MM.1S (cell line): ENCODE data around the gene UBL4A.

Source experiments
- DNase-seq: peaks from one replicate; pipeline ENCODE4 v3.0.0-alpha.2; 2015
- H2AFZ ChIP-seq: fragments of 300-600 bp; sonication (generic); 2 replicates; pipeline ENCODE4 v1.6.0; 2016; ENCODE audit warnings: antibody characterized with exemption, low read length
- H3F3A ChIP-seq: fragments of 300-600 bp; sonication (generic); 2 replicates; pipeline ENCODE4 v1.6.1; 2016; ENCODE audit warnings: mild to moderate bottlenecking, antibody characterized with exemption, low read length, moderate library complexity, mixed read lengths; ENCODE audit not compliant: insufficient read depth
- H3K27ac ChIP-seq: fragments of 300-600 bp; sonication (generic); 2 replicates; pipeline ENCODE4 v1.5.1; 2016; ENCODE audit warnings: mild to moderate bottlenecking, low read length
- H3K27me3 ChIP-seq: fragments of 300-600 bp; sonication (generic); replicated peaks from 2 replicates; pipeline ENCODE4 v1.6.0; 2016; ENCODE audit warnings: low read length; ENCODE audit not compliant: insufficient read depth
- H3K36me3 ChIP-seq: fragments of 300-600 bp; sonication (generic); replicated peaks from 2 replicates; pipeline ENCODE4 v1.6.1; 2016; ENCODE audit warnings: mild to moderate bottlenecking, low read length, mixed read lengths; ENCODE audit not compliant: insufficient read depth
- H3K4me1 ChIP-seq: fragments of 300-600 bp; sonication (generic); 2 replicates; pipeline ENCODE4 v1.6.1; 2016; ENCODE audit warnings: low read length, mixed read lengths
- H3K4me2 ChIP-seq: fragments of 300-600 bp; sonication (generic); 2 replicates; pipeline ENCODE4 v1.6.0; 2016; ENCODE audit warnings: low read depth, low read length
- H3K4me3 ChIP-seq: fragments of 300-600 bp; sonication (generic); 2 replicates; pipeline ENCODE4 v1.5.1; 2016; ENCODE audit warnings: low read length, mixed read lengths
- H3K79me2 ChIP-seq: fragments of 300-600 bp; sonication (generic); 2 replicates; pipeline ENCODE4 v1.6.1; 2016; ENCODE audit warnings: mixed run types, low read length, mixed read lengths
- H3K9ac ChIP-seq: fragments of 300-600 bp; sonication (generic); 2 replicates; pipeline ENCODE4 v1.6.1; 2016; ENCODE audit warnings: low read length, mixed read lengths
- H3K9me2 ChIP-seq: fragments of 300-600 bp; sonication (generic); replicated peaks from 2 replicates; pipeline ENCODE4 v1.6.1; 2016; ENCODE audit warnings: mild to moderate bottlenecking, low read length, mixed read lengths; ENCODE audit not compliant: insufficient read depth
- H3K9me3 ChIP-seq: fragments of 300-600 bp; sonication (generic); replicated peaks from 2 replicates; pipeline ENCODE4 v1.6.1; 2016; ENCODE audit warnings: mild to moderate bottlenecking, low read length, mixed read lengths; ENCODE audit not compliant: insufficient read depth
- H4K20me1 ChIP-seq: fragments of 300-600 bp; sonication (generic); 2 replicates; pipeline ENCODE4 v1.6.1; 2016; ENCODE audit warnings: mild to moderate bottlenecking, low read length, moderate library complexity, mixed read lengths; ENCODE audit not compliant: insufficient read depth
- EZH2 ChIP-seq: fragments of 300-600 bp; sonication (generic); optimal IDR thresholded peaks from 2 replicates; pipeline ENCODE3; 2017; ENCODE audit warnings: low read depth, mild to moderate bottlenecking, antibody characterized with exemption, low read length, mixed read lengths
- EZH2phosphoT487 ChIP-seq: fragments of 300-600 bp; sonication (generic); IDR thresholded peaks from 2 replicates; pipeline ENCODE4 v1.6.1; 2018; ENCODE audit warnings: antibody characterized with exemption, low read length
- TF ChIP-seq, protein P1 (sequence below): fragments of 300-600 bp; sonication (generic); IDR thresholded peaks from 2 replicates; pipeline ENCODE4 v1.5.1; 2016; ENCODE audit warnings: antibody characterized with exemption, low read length, mixed read lengths

Gene UBL4A

DNA sequence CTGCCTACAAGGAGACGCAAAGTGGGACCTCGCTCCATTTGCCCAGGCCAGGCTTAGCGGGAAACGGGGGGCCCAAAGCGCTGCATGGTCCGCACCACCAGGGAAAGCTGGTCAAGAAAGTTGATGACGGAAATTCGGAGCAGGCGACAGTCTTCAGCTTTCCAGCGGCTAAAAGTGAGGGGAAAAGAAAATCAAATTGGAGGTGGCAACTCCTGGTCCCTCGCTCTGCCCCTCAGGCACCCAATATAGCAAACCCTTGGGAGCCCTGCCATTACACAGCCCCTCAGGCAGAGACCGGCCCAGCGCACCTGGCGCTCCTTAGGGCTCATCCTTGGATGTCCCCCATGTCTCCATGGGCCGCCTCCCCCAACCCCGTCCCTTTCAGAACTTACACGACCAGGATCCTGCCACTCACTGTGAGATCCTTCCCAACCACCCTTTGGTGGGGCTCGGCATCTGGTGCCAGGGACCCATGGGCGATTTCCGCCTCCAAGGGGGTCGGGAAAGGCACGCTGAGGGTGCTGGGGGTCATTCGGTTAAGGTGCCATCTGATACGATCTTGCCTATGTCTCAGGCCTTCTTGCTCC is 8.4 kb downstream of the UBL4A start:
- no peaks in the 10 kb centered on the region for H3F3A ChIP-seq
- peak overlapping the region; percentile 61; the same call in 1 of the 2 replicates for H3K9ac ChIP-seq
- no peaks in the 10 kb centered on the region for H3K9me3 ChIP-seq
- DNase-seq: no peak
- peak overlapping the region; percentile 60; the same call in 1 of the 2 replicates for H3K4me2 ChIP-seq
- H4K20me1 ChIP-seq: no peaks in the 10 kb centered on the region
- no peaks in the 10 kb centered on the region for H3K79me2 ChIP-seq
- H3K9me2 ChIP-seq: no peaks in the 10 kb centered on the region
- peak overlapping the region; percentile 47 for H3K4me3 ChIP-seq
- no peaks in the 10 kb centered on the region for H3K36me3 ChIP-seq
- H2AFZ ChIP-seq: no peak overlapping the region
- H3K4me1 ChIP-seq: no peaks in the 10 kb centered on the region
- H3K27me3 ChIP-seq: no peaks in the 10 kb centered on the region
- H3K27ac ChIP-seq: no peak overlapping the region
- TF ChIP-seq, protein P1, sequence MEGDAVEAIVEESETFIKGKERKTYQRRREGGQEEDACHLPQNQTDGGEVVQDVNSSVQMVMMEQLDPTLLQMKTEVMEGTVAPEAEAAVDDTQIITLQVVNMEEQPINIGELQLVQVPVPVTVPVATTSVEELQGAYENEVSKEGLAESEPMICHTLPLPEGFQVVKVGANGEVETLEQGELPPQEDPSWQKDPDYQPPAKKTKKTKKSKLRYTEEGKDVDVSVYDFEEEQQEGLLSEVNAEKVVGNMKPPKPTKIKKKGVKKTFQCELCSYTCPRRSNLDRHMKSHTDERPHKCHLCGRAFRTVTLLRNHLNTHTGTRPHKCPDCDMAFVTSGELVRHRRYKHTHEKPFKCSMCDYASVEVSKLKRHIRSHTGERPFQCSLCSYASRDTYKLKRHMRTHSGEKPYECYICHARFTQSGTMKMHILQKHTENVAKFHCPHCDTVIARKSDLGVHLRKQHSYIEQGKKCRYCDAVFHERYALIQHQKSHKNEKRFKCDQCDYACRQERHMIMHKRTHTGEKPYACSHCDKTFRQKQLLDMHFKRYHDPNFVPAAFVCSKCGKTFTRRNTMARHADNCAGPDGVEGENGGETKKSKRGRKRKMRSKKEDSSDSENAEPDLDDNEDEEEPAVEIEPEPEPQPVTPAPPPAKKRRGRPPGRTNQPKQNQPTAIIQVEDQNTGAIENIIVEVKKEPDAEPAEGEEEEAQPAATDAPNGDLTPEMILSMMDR: no peak
- TF ChIP-seq EZH2phosphoT487 (no peak), EZH2 (no peak)

DNA sequence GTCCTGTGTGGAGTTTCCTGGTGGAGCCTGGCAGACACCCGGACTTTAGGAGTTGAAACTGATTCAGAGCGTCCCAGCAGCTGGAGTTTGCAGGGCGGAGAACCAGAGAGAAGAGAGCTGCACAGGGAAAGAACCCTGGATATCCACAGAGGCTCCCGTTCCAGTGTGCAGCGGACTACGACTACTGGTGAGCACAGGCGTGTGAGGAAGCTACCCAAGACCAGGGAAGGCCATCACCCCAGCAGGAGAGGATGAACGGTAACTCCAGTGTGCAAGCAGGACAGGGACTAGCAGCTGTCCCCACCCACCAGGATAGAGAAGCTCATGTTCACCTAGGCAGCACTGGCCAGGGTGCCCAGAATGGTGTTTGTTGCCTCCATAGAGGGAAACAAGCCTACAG is 9.6 kb downstream of the UBL4A start:
- Histone ChIP-seq H3K79me2 (no peaks in the 10 kb centered on the region), H3K9ac (no peak overlapping the region), H3K4me2 (no peak overlapping the region), H2AFZ (no peak overlapping the region), H3K27me3 (no peaks in the 10 kb centered on the region), H3K4me1 (no peaks in the 10 kb centered on the region), H4K20me1 (no peaks in the 10 kb centered on the region), H3F3A (no peaks in the 10 kb centered on the region), H3K9me3 (no peaks in the 10 kb centered on the region), H3K36me3 (no peaks in the 10 kb centered on the region), H3K27ac (no peak overlapping the region), H3K4me3 (no peak overlapping the region), H3K9me2 (no peaks in the 10 kb centered on the region)
- TF ChIP-seq, protein P1: no peak
- TF ChIP-seq EZH2phosphoT487 (no peak), EZH2 (no peak)
- DNase-seq: no peak

DNA sequence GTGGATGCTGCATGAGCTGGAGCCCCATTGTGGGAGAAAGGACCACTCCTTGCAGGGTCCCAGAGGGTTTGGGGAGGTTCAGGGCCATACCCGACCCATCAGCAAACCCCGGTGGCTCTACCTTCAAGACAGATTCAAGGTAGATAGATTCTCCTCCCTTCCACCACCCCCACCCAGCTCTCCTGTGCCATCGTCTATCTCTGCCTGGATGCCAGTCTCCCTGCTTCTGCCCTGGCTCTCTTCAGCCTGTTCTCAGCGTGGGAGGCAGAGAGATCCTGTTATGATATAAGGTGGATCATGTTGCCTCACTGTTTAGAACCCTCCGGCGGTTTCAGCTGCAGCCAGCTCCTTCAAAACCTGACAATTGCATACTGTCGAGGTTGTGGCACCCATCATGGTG is 12.7 kb downstream of the UBL4A start:
- Histone ChIP-seq H3K4me1 (no peaks in the 10 kb centered on the region), H3K79me2 (no peaks in the 10 kb centered on the region), H3K36me3 (no peaks in the 10 kb centered on the region), H3K9ac (no peak overlapping the region), H3K4me2 (no peak overlapping the region), H3F3A (no peaks in the 10 kb centered on the region), H3K9me2 (no peaks in the 10 kb centered on the region), H3K9me3 (no peaks in the 10 kb centered on the region), H3K27me3 (no peaks in the 10 kb centered on the region), H2AFZ (no peak overlapping the region), H3K27ac (no peak overlapping the region), H3K4me3 (no peak overlapping the region), H4K20me1 (no peaks in the 10 kb centered on the region)
- TF ChIP-seq, protein P1: no peak
- TF ChIP-seq EZH2phosphoT487 (no peak), EZH2 (no peak)
- no peak for DNase-seq
